IMR-90 (cell line): ENCODE measurements around the gene GGACT. TPM values are rescaled to one million over a fixed set of nuclear protein-coding genes. Genes with fewer than 3 reads are reported as not detected.

Experiments
- ATAC-seq: fragments of 200-7000 bp; cut with Tn5 transposase; 2 replicates; pipeline ENCODE4 v1.9.1; 2020; ENCODE audit warnings: low read depth, mild to moderate bottlenecking, moderate library complexity
- BruUV-seq: library from RNA; stranded (reverse); fragments of 400-500 nt; replicated peaks from 2 replicates; lab custom pipeline; 2021; lab: Mats Ljungman, UMichigan
- CTCF ChIA-PET: fragments of 300-600 bp; formaldehyde crosslinking; extraction: SDS; loops from one replicate; lab custom pipeline; 2021; ENCODE audit warnings: antibody characterized with exemption; lab: Yijun Ruan, JAX
- POLR2A ChIA-PET: fragments of 300-600 bp; sonication (Branson Sonifier 250); formaldehyde crosslinking; loops from one replicate; lab custom pipeline; 2022; ENCODE audit warnings: antibody characterized with exemption; ENCODE audit not compliant: unreplicated experiment; lab: Charles Lee
- DNase-seq: peaks from one replicate; pipeline ENCODE4 v3.0.0; 2013
- H2AFZ ChIP-seq: replicated peaks from 2 replicates; pipeline ENCODE3; 2013; ENCODE audit warnings: low read length, mild to moderate bottlenecking; ENCODE audit not compliant: poor library complexity
- H2AK5ac ChIP-seq: 2 replicates; pipeline ENCODE4 v1.6.1; 2013; ENCODE audit warnings: low read depth, low read length, inconsistent platforms
- H2AK9ac ChIP-seq: replicated peaks from 2 replicates; pipeline ENCODE3; 2013; ENCODE audit warnings: mild to moderate bottlenecking, low read depth, low read length, moderate library complexity; ENCODE audit not compliant: poor library complexity
- H2BK120ac ChIP-seq: 2 replicates; pipeline ENCODE4 v1.6.1; 2013; ENCODE audit warnings: low read depth, low read length, inconsistent platforms
- H2BK15ac ChIP-seq: 3 replicates; pipeline ENCODE4 v1.6.1; 2013; ENCODE audit warnings: low read depth, low read length, inconsistent platforms
- H2BK20ac ChIP-seq: 2 replicates; pipeline ENCODE4 v1.6.1; 2013; ENCODE audit warnings: low read depth, mild to moderate bottlenecking, inconsistent platforms, low read length, moderate library complexity
- H2BK5ac ChIP-seq: 2 replicates; pipeline ENCODE4 v1.6.1; 2013; ENCODE audit warnings: mild to moderate bottlenecking, low read depth, low read length, inconsistent platforms; ENCODE audit not compliant: poor library complexity, severe bottlenecking
- H3K14ac ChIP-seq: replicated peaks from 2 replicates; pipeline ENCODE4 v1.6.1; 2013; ENCODE audit warnings: low read depth, low read length, inconsistent platforms
- H3K18ac ChIP-seq: 2 replicates; pipeline ENCODE4 v1.6.1; 2013; ENCODE audit warnings: low read depth, low read length, control low read depth
- H3K23ac ChIP-seq: 2 replicates; pipeline ENCODE4 v1.6.1; 2013; ENCODE audit warnings: low read depth, low read length, inconsistent platforms
- H3K27ac ChIP-seq: 2 replicates; pipeline ENCODE4 v1.5.1; 2013; ENCODE audit warnings: mild to moderate bottlenecking, control low read depth, low read length; ENCODE audit not compliant: insufficient read depth
- H3K27me3 ChIP-seq: 2 replicates; pipeline ENCODE4 v1.6.1; 2013; ENCODE audit warnings: low read length; ENCODE audit not compliant: control insufficient read depth, insufficient read depth
- H3K36me3 ChIP-seq: 2 replicates; pipeline ENCODE4 v1.6.1; 2013; ENCODE audit warnings: low read length, mixed read lengths; ENCODE audit not compliant: control insufficient read depth, insufficient read depth
- H3K4ac ChIP-seq: 2 replicates; pipeline ENCODE4 v1.6.1; 2013; ENCODE audit warnings: low read depth, low read length, inconsistent platforms
- H3K4me1 ChIP-seq: 2 replicates; pipeline ENCODE4 v1.6.1; 2013; ENCODE audit warnings: low read length, mixed read lengths; ENCODE audit not compliant: control insufficient read depth, insufficient read depth
- H3K4me2 ChIP-seq: 2 replicates; pipeline ENCODE4 v1.6.1; 2013; ENCODE audit warnings: low read depth, mild to moderate bottlenecking, control low read depth, low read length, moderate library complexity
- H3K4me3 ChIP-seq: 2 replicates; pipeline ENCODE4 v1.5.1; 2013; ENCODE audit warnings: low read depth, mild to moderate bottlenecking, control low read depth, low read length, moderate library complexity; ENCODE audit not compliant: insufficient read depth
- H3K56ac ChIP-seq: 2 replicates; pipeline ENCODE4 v1.6.1; 2013; ENCODE audit warnings: low read length, inconsistent platforms; ENCODE audit not compliant: insufficient read depth; ENCODE audit errors: extremely low read depth
- H3K79me1 ChIP-seq, 2 experiments: 2 replicates each; pipeline ENCODE4 v1.6.1; 2013; ENCODE audit warnings: low read length in 2 of 2, inconsistent platforms in 1 of 2, low read depth in 1 of 2
- H3K9ac ChIP-seq: 2 replicates; pipeline ENCODE4 v1.6.1; 2013; ENCODE audit warnings: low read depth, low read length, control low read depth
- H3K9me1 ChIP-seq: 2 replicates; pipeline ENCODE4 v1.6.1; 2013; ENCODE audit warnings: low read length, inconsistent platforms; ENCODE audit not compliant: insufficient read depth
- H3K9me3 ChIP-seq: 2 replicates; pipeline ENCODE4 v1.6.1; 2013; ENCODE audit warnings: low read length; ENCODE audit not compliant: control insufficient read depth, insufficient read depth
- H4K20me1 ChIP-seq: 2 replicates; pipeline ENCODE4 v1.6.1; 2013; ENCODE audit warnings: low read length, inconsistent platforms; ENCODE audit not compliant: insufficient read depth
- H4K5ac ChIP-seq: 2 replicates; pipeline ENCODE4 v1.6.1; 2013; ENCODE audit warnings: mild to moderate bottlenecking, low read depth, low read length, control low read depth
- H4K8ac ChIP-seq, 2 experiments: 2 replicates each; pipeline ENCODE4 v1.6.1; 2013; ENCODE audit warnings: low read depth in 2 of 2, low read length in 2 of 2, control low read depth in 1 of 2, inconsistent platforms in 1 of 2
- H4K91ac ChIP-seq: 2 replicates; pipeline ENCODE4 v1.6.1; 2013; ENCODE audit warnings: low read depth, low read length, inconsistent platforms; ENCODE audit not compliant: insufficient read depth
- BHLHE40 ChIP-seq: fragments of 150-350 bp; IDR thresholded peaks from 2 replicates; pipeline ENCODE4 v1.6.1; 2016; ENCODE audit warnings: mild to moderate bottlenecking, low read depth, low read length
- CEBPB ChIP-seq: IDR thresholded peaks from 2 replicates; pipeline ENCODE4 v1.6.1; 2012; ENCODE audit warnings: low read depth, low read length, improper control_type of control experiment
- CHD1 ChIP-seq: IDR thresholded peaks from 2 replicates; pipeline ENCODE4 v1.6.1; 2012; ENCODE audit warnings: low read depth, low read length, improper control_type of control experiment
- FOS ChIP-seq: fragments of 150-350 bp; IDR thresholded peaks from 2 replicates; pipeline ENCODE4 v1.6.1; 2016; ENCODE audit warnings: low read depth, low read length
- MAFK ChIP-seq: IDR thresholded peaks from 2 replicates; pipeline ENCODE4 v1.6.1; 2012; ENCODE audit warnings: low read depth, low read length, improper control_type of control experiment
- MAZ ChIP-seq: IDR thresholded peaks from 2 replicates; pipeline ENCODE4 v1.6.1; 2012; ENCODE audit warnings: low read depth, mild to moderate bottlenecking, low read length, improper control_type of control experiment, moderate library complexity, borderline replicate concordance
- MXI1 ChIP-seq: IDR thresholded peaks from 2 replicates; pipeline ENCODE4 v1.6.1; 2012; ENCODE audit warnings: low read depth, mild to moderate bottlenecking, low read length, moderate library complexity, borderline replicate concordance
- NFE2L2 ChIP-seq: fragments of 150-350 bp; IDR thresholded peaks from 2 replicates; pipeline ENCODE4 v1.6.1; 2016; ENCODE audit warnings: low read depth, mild to moderate bottlenecking, low read length
- POLR2A ChIP-seq: IDR thresholded peaks from 2 replicates; pipeline ENCODE4 v1.6.1; 2012; ENCODE audit warnings: mild to moderate bottlenecking, low read depth, low read length
- RAD21 ChIP-seq: IDR thresholded peaks from 2 replicates; pipeline ENCODE4 v1.6.1; 2012; ENCODE audit warnings: low read length, improper control_type of control experiment
- RCOR1 ChIP-seq: IDR thresholded peaks from 2 replicates; pipeline ENCODE4 v1.6.1; 2012; ENCODE audit warnings: mild to moderate bottlenecking, low read length, improper control_type of control experiment; ENCODE audit not compliant: insufficient replicate concordance
- RFX5 ChIP-seq: IDR thresholded peaks from 2 replicates; pipeline ENCODE4 v1.8.0; 2012; ENCODE audit warnings: low read depth, mild to moderate bottlenecking, low read length, moderate library complexity
- SMC3 ChIP-seq: fragments of 150-350 bp; IDR thresholded peaks from 2 replicates; pipeline ENCODE4 v1.6.1; 2016; ENCODE audit warnings: low read depth, mild to moderate bottlenecking, antibody characterized with exemption, low read length, moderate library complexity
- WGBS, 2 experiments: methylation state at CpG; one replicate each; pipeline versions ENCODE4 v1.1.5 to v1.1.7; 2013; ENCODE audit warnings: missing lambda C conversion rate in 2 of 2; ENCODE audit not compliant: insufficient read length in 1 of 2; ENCODE audit errors: extremely low coverage in 2 of 2; 5-methylcytosine and 5-hydroxymethylcytosine counted together
- dilution Hi-C: fragments of 300-500 bp; cut with HindIII; formaldehyde crosslinking; loops from one replicate; pipeline ENCODE4 v1.14.3; 2018; ENCODE audit warnings: low sequenced_read_pairs; ENCODE audit not compliant: unreplicated experiment
- in situ Hi-C: fragments of 300-500 bp; cut with MboI; formaldehyde crosslinking; loops from 3 replicates; pipeline ENCODE4 v1.14.3; 2019; ENCODE audit warnings: low sequenced_read_pairs, inconsistent platforms, mixed read lengths
- intact Hi-C: fragments of 100-400 bp; cut with micrococcal nuclease; formaldehyde crosslinking; loops from 2 replicates; pipeline ENCODE4 v1.10.0; 2022
- polyA plus RNA-seq, 3 experiments: library from polyadenylated mRNA; depleted of rRNA; stranded (reverse); fragments of >200 nt; gene quantifications; 2 replicates each; pipeline ENCODE4 v1.2.3, GENCODE V29; 2012; ENCODE audit warnings: low replicate concordance in 1 of 3
- total RNA-seq: library from RNA; depleted of rRNA; stranded (reverse); fragments of >200 nt; gene quantifications from 2 replicates; pipeline ENCODE4 v1.2.3, GENCODE V29; 2012
- TF ChIP-seq, protein P1 (sequence below): conservative IDR thresholded peaks from 2 replicates; pipeline ENCODE4 v1.5.1; 2012; ENCODE audit warnings: mild to moderate bottlenecking, low read depth, low read length, improper control_type of control experiment
- TF ChIP-seq, protein P2 (sequence below): fragments of 150-350 bp; IDR thresholded peaks from 2 replicates; pipeline ENCODE4 v1.6.1; 2017; ENCODE audit warnings: mild to moderate bottlenecking, antibody characterized with exemption, low read length, low read depth
- TF ChIP-seq, protein P3 (sequence below): fragments of 150-350 bp; IDR thresholded peaks from 2 replicates; pipeline ENCODE4 v1.6.1; 2016; ENCODE audit warnings: low read depth, mild to moderate bottlenecking, low read length, moderate library complexity, borderline replicate concordance

The GGACT gene
- total and polyA plus RNA-seq, 2 of the 4 experiments (the other 2 are of a cell fraction), result 2.0 to 2.6 TPM

DNA sequence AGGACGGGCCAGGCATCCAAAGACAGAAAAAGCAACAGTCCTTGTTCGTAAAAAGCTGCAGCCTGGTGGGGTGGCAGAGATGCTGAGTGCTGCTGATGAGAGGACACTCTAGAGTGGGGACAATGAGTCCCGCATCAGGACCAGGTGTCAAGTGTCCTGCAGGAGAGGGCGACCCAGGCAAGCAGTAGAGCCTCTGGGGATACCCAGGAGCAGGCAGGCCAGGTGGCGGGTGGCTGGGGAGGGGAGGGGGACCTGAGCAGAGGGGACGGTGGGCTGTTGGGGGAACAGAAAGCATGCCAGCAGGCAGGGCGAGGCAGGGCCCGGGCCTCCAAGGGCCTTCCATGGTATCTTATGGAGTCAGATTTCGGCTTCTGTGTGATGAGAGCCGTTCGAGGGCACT lies 35.8 kb downstream of the GGACT start:
- Histone ChIP-seq H3K23ac (no peak overlapping the region), H3K4me3 (no peak overlapping the region), H4K20me1 (no peaks in the 10 kb centered on the region), H2BK15ac (no peak overlapping the region), H2BK5ac (no peak overlapping the region), H3K4ac (no peak overlapping the region), H3K9me3 (no peaks in the 10 kb centered on the region), H3K79me1 (no peaks in the 10 kb centered on the region), H3K14ac (no peak overlapping the region), H3K18ac (no peak overlapping the region), H2BK20ac (no peak overlapping the region), H3K27me3 (no peaks in the 10 kb centered on the region), H4K91ac (no peak overlapping the region), H3K9me1 (no peaks in the 10 kb centered on the region), H4K5ac (no peak overlapping the region), H4K8ac (no peak overlapping the region), H2AFZ (no peak overlapping the region), H2BK120ac (no peak overlapping the region), H3K4me2 (no peak overlapping the region), H3K9ac (no peak overlapping the region), H3K36me3 (no peaks in the 10 kb centered on the region), H2AK5ac (no peak overlapping the region), H3K27ac (no peak overlapping the region), H3K4me1 (no peaks in the 10 kb centered on the region; the same call in 1 of the 2 replicates), H2AK9ac (no peak overlapping the region), H3K56ac (no peak overlapping the region)
- BruUV-seq, result no TSS peak
- ATAC-seq (no peak), DNase-seq (no peak)
- TF ChIP-seq CHD1, result no peak
- TF ChIP-seq, protein P1, sequence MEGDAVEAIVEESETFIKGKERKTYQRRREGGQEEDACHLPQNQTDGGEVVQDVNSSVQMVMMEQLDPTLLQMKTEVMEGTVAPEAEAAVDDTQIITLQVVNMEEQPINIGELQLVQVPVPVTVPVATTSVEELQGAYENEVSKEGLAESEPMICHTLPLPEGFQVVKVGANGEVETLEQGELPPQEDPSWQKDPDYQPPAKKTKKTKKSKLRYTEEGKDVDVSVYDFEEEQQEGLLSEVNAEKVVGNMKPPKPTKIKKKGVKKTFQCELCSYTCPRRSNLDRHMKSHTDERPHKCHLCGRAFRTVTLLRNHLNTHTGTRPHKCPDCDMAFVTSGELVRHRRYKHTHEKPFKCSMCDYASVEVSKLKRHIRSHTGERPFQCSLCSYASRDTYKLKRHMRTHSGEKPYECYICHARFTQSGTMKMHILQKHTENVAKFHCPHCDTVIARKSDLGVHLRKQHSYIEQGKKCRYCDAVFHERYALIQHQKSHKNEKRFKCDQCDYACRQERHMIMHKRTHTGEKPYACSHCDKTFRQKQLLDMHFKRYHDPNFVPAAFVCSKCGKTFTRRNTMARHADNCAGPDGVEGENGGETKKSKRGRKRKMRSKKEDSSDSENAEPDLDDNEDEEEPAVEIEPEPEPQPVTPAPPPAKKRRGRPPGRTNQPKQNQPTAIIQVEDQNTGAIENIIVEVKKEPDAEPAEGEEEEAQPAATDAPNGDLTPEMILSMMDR, result no peak
- TF ChIP-seq RAD21, result no peak
- no peak for TF ChIP-seq MAFK
- no peak for TF ChIP-seq RFX5
- TF ChIP-seq POLR2A, result no peak
- TF ChIP-seq CEBPB, result no peak
- no peak for TF ChIP-seq MAZ
- no peak for TF ChIP-seq FOS
- TF ChIP-seq, protein P2, sequence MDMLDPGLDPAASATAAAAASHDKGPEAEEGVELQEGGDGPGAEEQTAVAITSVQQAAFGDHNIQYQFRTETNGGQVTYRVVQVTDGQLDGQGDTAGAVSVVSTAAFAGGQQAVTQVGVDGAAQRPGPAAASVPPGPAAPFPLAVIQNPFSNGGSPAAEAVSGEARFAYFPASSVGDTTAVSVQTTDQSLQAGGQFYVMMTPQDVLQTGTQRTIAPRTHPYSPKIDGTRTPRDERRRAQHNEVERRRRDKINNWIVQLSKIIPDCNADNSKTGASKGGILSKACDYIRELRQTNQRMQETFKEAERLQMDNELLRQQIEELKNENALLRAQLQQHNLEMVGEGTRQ, result no peak
- TF ChIP-seq RCOR1, result no peak
- TF ChIP-seq, protein P3, sequence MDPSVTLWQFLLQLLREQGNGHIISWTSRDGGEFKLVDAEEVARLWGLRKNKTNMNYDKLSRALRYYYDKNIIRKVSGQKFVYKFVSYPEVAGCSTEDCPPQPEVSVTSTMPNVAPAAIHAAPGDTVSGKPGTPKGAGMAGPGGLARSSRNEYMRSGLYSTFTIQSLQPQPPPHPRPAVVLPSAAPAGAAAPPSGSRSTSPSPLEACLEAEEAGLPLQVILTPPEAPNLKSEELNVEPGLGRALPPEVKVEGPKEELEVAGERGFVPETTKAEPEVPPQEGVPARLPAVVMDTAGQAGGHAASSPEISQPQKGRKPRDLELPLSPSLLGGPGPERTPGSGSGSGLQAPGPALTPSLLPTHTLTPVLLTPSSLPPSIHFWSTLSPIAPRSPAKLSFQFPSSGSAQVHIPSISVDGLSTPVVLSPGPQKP, result no peak
- no peak for TF ChIP-seq MXI1
- TF ChIP-seq SMC3, result no peak
- no peak for TF ChIP-seq BHLHE40
- TF ChIP-seq NFE2L2, result no peak
- in situ Hi-C loops, result no loop called here
- 90% methylated on average over 8 of the region's 11 CpGs; no CpG with 5 or more reads in 1 of the 2 experiments for WGBS, 2 experiments
- intact Hi-C loops, result no loop called here
- dilution Hi-C loops, result no loop called here
- CTCF ChIA-PET, result no interaction called here
- POLR2A ChIA-PET, result no interaction called here
